Calu3 (cell line): Measurements from ENCODE around the gene HSD17B13. TPM values are rescaled to one million over a fixed set of nuclear protein-coding genes. Genes with fewer than 3 reads are reported as not detected.
"Not testable (repeated sequence)": the region's sequence is repeated elsewhere in the genome, so short reads cannot be mapped to it uniquely, and the experiment has no call there.

ENCODE experiments used
- BruUV-seq: library from RNA; stranded (reverse); fragments of 400-500 nt; replicated peaks from 2 replicates; lab custom pipeline; 2021; lab: Mats Ljungman, UMichigan
- CTCF ChIA-PET: fragments of 300-600 bp; sonication (Branson Sonifier 250); formaldehyde crosslinking; loops from one replicate; lab custom pipeline; 2022; ENCODE audit warnings: antibody characterized with exemption; lab: Charles Lee
- DNase-seq: peaks from one replicate; pipeline ENCODE4 v3.0.0; 2022
- H3K27ac Mint-ChIP-seq: one replicate; pipeline ENCODE4 v1.8.0; 2022; ENCODE audit warnings: mixed read lengths; ENCODE audit not compliant: unreplicated experiment
- H3K27me3 Mint-ChIP-seq: one replicate; pipeline ENCODE4 v1.8.0; 2022; ENCODE audit warnings: mixed read lengths; ENCODE audit not compliant: unreplicated experiment
- H3K36me3 Mint-ChIP-seq: one replicate; pipeline ENCODE4 v1.8.0; 2022; ENCODE audit warnings: mild to moderate bottlenecking, moderate library complexity, mixed read lengths; ENCODE audit not compliant: insufficient read depth, unreplicated experiment
- H3K4me1 Mint-ChIP-seq: one replicate; pipeline ENCODE4 v1.8.0; 2022; ENCODE audit warnings: mild to moderate bottlenecking, low read depth, mixed read lengths; ENCODE audit not compliant: unreplicated experiment
- H3K4me3 Mint-ChIP-seq: one replicate; pipeline ENCODE4 v1.8.0; 2022; ENCODE audit warnings: mild to moderate bottlenecking, low read depth, moderate library complexity, mixed read lengths; ENCODE audit not compliant: unreplicated experiment
- H3K9me3 Mint-ChIP-seq: one replicate; pipeline ENCODE4 v1.8.0; 2022; ENCODE audit warnings: low read depth, mixed read lengths; ENCODE audit not compliant: unreplicated experiment
- CTCF ChIP-seq: fragments of 200-600 bp; IDR thresholded peaks from one replicate; pipeline ENCODE4 v1.8.0; 2022; ENCODE audit warnings: antibody characterized with exemption; ENCODE audit not compliant: unreplicated experiment
- intact Hi-C: fragments of 100-400 bp; cut with micrococcal nuclease; formaldehyde crosslinking; loops from one replicate; pipeline ENCODE4 v1.10.0; 2022; ENCODE audit not compliant: unreplicated experiment
- total RNA-seq: library from RNA; stranded (reverse); gene quantifications from 2 replicates; pipeline ENCODE4 v1.2.3, GENCODE V29; 2022

HSD17B13 gene
- total RNA-seq, 1 experiment from 2014 or later = not detected

GRCh38 chr4:87316961-87317360, 5.7 kb downstream of the HSD17B13 start:
- intact Hi-C loops = no loop called here
- H3K27me3 Mint-ChIP-seq = no peaks in the 10 kb centered on the region

GRCh38 chr4:87315000-87315399, 7.7 kb downstream of the HSD17B13 start:
- H3K4me1 Mint-ChIP-seq, intact Hi-C loops, DNase-seq, H3K36me3 Mint-ChIP-seq, BruUV-seq, H3K9me3 Mint-ChIP-seq, H3K4me3 Mint-ChIP-seq, CTCF ChIA-PET, H3K27ac Mint-ChIP-seq, H3K27me3 Mint-ChIP-seq: not testable (repeated sequence)

More at GRCh38 chr4:87316961-87317360, 5.7 kb downstream of the HSD17B13 start:
- no peaks in the 10 kb centered on the region for H3K4me1 Mint-ChIP-seq
- no peaks in the 10 kb centered on the region for H3K9me3 Mint-ChIP-seq
- H3K36me3 Mint-ChIP-seq = no peaks in the 10 kb centered on the region
- no peak overlapping the region for H3K4me3 Mint-ChIP-seq
- no TSS peak for BruUV-seq
- CTCF ChIA-PET = interaction anchor here (0.7 kb wide), 1 partner anchor 595 kb away, joined by 11 read pairs; no protein-coding TSS in a partner anchor
- no peak for TF ChIP-seq CTCF
- DNase-seq = no peak
- no peak overlapping the region for H3K27ac Mint-ChIP-seq

- Mint-ChIP-seq H3K36me3 (no peaks in the 10 kb centered on the region), H3K27me3 (no peaks in the 10 kb centered on the region), H3K4me1 (no peaks in the 10 kb centered on the region), H3K4me3 (no peak overlapping the region), H3K9me3 (no peaks in the 10 kb centered on the region), H3K27ac (no peak overlapping the region)
- no peak for TF ChIP-seq CTCF
- no peak for DNase-seq
- BruUV-seq = no TSS peak
- intact Hi-C loops = no loop called here
- CTCF ChIA-PET = no interaction called here
These were observed 8.9 kb downstream of the HSD17B13 start for GRCh38 chr4:87313756-87314155.

- intact Hi-C loops = no loop called here
- no peak overlapping the region for H3K27ac Mint-ChIP-seq
- H3K4me1 Mint-ChIP-seq = no peaks in the 10 kb centered on the region
- no TSS peak for BruUV-seq
- no peaks in the 10 kb centered on the region for H3K27me3 Mint-ChIP-seq
- no peaks in the 10 kb centered on the region for H3K9me3 Mint-ChIP-seq
- H3K4me3 Mint-ChIP-seq = no peak overlapping the region
- no peak for TF ChIP-seq CTCF
- CTCF ChIA-PET = no interaction called here
- DNase-seq = no peak
- no peaks in the 10 kb centered on the region for H3K36me3 Mint-ChIP-seq
These were observed 11.0 kb downstream of the HSD17B13 start for GRCh38 chr4:87311684-87312083.

- no peaks in the 10 kb centered on the region for H3K27me3 Mint-ChIP-seq
- no TSS peak for BruUV-seq
- H3K4me3 Mint-ChIP-seq = no peak overlapping the region
- no peaks in the 10 kb centered on the region for H3K9me3 Mint-ChIP-seq
- no peaks in the 10 kb centered on the region for H3K36me3 Mint-ChIP-seq
- no peak for TF ChIP-seq CTCF
- CTCF ChIA-PET = no interaction called here
- no peaks in the 10 kb centered on the region for H3K4me1 Mint-ChIP-seq
- no peak overlapping the region for H3K27ac Mint-ChIP-seq
- intact Hi-C loops = no loop called here
- DNase-seq = no peak
These were observed 11.9 kb downstream of the HSD17B13 start for GRCh38 chr4:87310691-87311335.
